Stimulated activated CD8-positive, alpha-beta memory T cell treated with anti-CD3 and anti-CD28 coated beads, Interleukin-15, amount 100 ng/mL, for 4 hours (primary cell): ENCODE data around the gene TREH.
"Not testable (repeated sequence)": the region's sequence is repeated elsewhere in the genome, so short reads cannot be mapped to it uniquely, and the experiment has no call there.

Experiments used
- DNase-seq, 2 donors: peaks; one replicate each; pipeline ENCODE4 v3.0.0-alpha.2; 2020; ENCODE audit warnings: low read depth in 2 of 2

TREH gene

GRCh38 chr11:118612378-118612777 lies 67.1 kb downstream of the TREH start:
- no peak for DNase-seq

GRCh38 chr11:118611433-118611795 lies 68.0 kb downstream of the TREH start:
- DNase-seq = not testable (repeated sequence)

- DNase-seq = peak; percentile 61 to 69
Observed at GRCh38 chr11:118610773-118611432, 68.5 kb downstream of the TREH start.

GRCh38 chr11:118610225-118610772 lies 69.2 kb downstream of the TREH start:
- no peak for DNase-seq

- DNase-seq = peak in 1 of 2 donors; percentile 7
Observed at GRCh38 chr11:118609380-118610224, 69.8 kb downstream of the TREH start.

- peak; percentile 82 to 83 for DNase-seq
Observed at GRCh38 chr11:118608360-118609227, 70.9 kb downstream of the TREH start.

- peak; percentile 24 to 28 for DNase-seq
Observed at GRCh38 chr11:118607401-118608359, 71.8 kb downstream of the TREH start, which contains the start of gene PHLDB1. Gene PHLDB1 (plus strand): TSS chr11:118607615. CDS start chr11:118613837, 6,222 bp downstream.
